HG03575 (cell line): ENCODE data around the gene SPRR2E.
"Not testable (repeated sequence)": the region's sequence is repeated elsewhere in the genome, so short reads cannot be mapped to it uniquely, and the experiment has no call there.

ENCODE experiments used
- ATAC-seq: cut with Tn5 transposase; IDR thresholded peaks from one replicate; pipeline ENCODE4 v1.9.1; 2021; ENCODE audit not compliant: unreplicated experiment, insufficient number of reproducible peaks, low FRiP score; ENCODE audit errors: extremely low read depth

Gene SPRR2E

GRCh38 chr1:153094426-153094825, at the start of gene SPRR2E:
Gene SPRR2E, minus strand, starts transcription at chr1:153094526. Its CDS starts 775 bp downstream, at chr1:153093751.
- ATAC-seq, result no peak

- no peak for ATAC-seq
Measured at GRCh38 chr1:153141377-153141776, 47.1 kb upstream of the SPRR2E start.

GRCh38 chr1:153140484-153140883, 46.2 kb upstream of the SPRR2E start:
- no peak for ATAC-seq

- ATAC-seq, result no peak
Measured at GRCh38 chr1:153133743-153134142, 39.4 kb upstream of the SPRR2E start.

- ATAC-seq, result no peak
Measured at GRCh38 chr1:153133267-153133666, 38.9 kb upstream of the SPRR2E start.

- ATAC-seq, result not testable (repeated sequence)
Measured at GRCh38 chr1:153128688-153129087, 34.4 kb upstream of the SPRR2E start.

GRCh38 chr1:153127296-153127695, 33.0 kb upstream of the SPRR2E start:
- no peak for ATAC-seq

GRCh38 chr1:153125536-153125935, 31.2 kb upstream of the SPRR2E start:
- ATAC-seq, result no peak

- ATAC-seq, result not testable (repeated sequence)
Measured at GRCh38 chr1:153123793-153124192, 29.5 kb upstream of the SPRR2E start.

GRCh38 chr1:153122831-153123421, 28.6 kb upstream of the SPRR2E start:
- ATAC-seq, result no peak

GRCh38 chr1:153120945-153121344, 26.6 kb upstream of the SPRR2E start:
- ATAC-seq, result no peak

- no peak for ATAC-seq
Measured at GRCh38 chr1:153119491-153119971, 25.2 kb upstream of the SPRR2E start.

- not testable (repeated sequence) for ATAC-seq
Measured at GRCh38 chr1:153115264-153115663, 20.9 kb upstream of the SPRR2E start.

GRCh38 chr1:153113416-153113815, 19.1 kb upstream of the SPRR2E start, which contains the start of gene SPRR2F:
Gene SPRR2F, minus strand, starts transcription at chr1:153113516. Its CDS starts 783 bp downstream, at chr1:153112733.
- no peak for ATAC-seq

GRCh38 chr1:153112454-153112853, 18.1 kb upstream of the SPRR2E start:
- not testable (repeated sequence) for ATAC-seq

- ATAC-seq, result no peak
Measured at GRCh38 chr1:153100245-153100644, 5.9 kb upstream of the SPRR2E start.

- ATAC-seq, result no peak
Measured at GRCh38 chr1:153099461-153100045, 5.2 kb upstream of the SPRR2E start.

GRCh38 chr1:153095764-153096163, 1.4 kb upstream of the SPRR2E start:
- no peak for ATAC-seq

GRCh38 chr1:153087652-153088051, 6.7 kb downstream of the SPRR2E start:
- ATAC-seq, result no peak

GRCh38 chr1:153081736-153082135, 12.6 kb downstream of the SPRR2E start:
- no peak for ATAC-seq
